H1 (cell line): ENCODE data around the gene TRPC4. TPM values are rescaled to one million over a fixed set of nuclear protein-coding genes. Genes with fewer than 3 reads are reported as not detected.

Experiments used
- CBX5 ChIP-seq: fragments of 300-800, 300-1000 bp; sonication (generic); IDR thresholded peaks from 2 replicates; pipeline ENCODE4 v1.7.1; 2016; ENCODE audit warnings: antibody characterized with exemption, low read length, low read depth
- EZH2 ChIP-seq: fragments of 200-600 bp; sonication (generic); IDR thresholded peaks from 2 replicates; pipeline ENCODE4 v1.7.1; 2012; ENCODE audit warnings: low read depth, mild to moderate bottlenecking, moderate library complexity, low read length, inconsistent platforms; ENCODE audit not compliant: severe bottlenecking
- polyA plus RNA-seq, 7 experiments: library from polyadenylated mRNA; depleted of rRNA in 3 of 7; stranded (reverse) in 5 of 7; unstranded in 2 of 7; fragments of >200 nt in 5 of 7; fragments of 200-250 nt in 2 of 7; gene quantifications; 1 replicate in 5 of 7; 2 replicates in 1 of 7; 4 replicates in 1 of 7; pipeline versions ENCODE4 v1.2.1 to v1.2.3, GENCODE V29; 2011 to 2013; ENCODE audit warnings: missing spikeins in 2 of 7, mixed read lengths in 2 of 7
- total RNA-seq: library from RNA; stranded (reverse); fragmentation: NEBNext Ultra II Directional; extraction: Animal tissue kit (Norgen Biotek cat#: 25700); gene quantifications from 2 replicates; pipeline ENCODE4 v1.2.1, GENCODE V29; 2021
- TF ChIP-seq, protein P1 (sequence below): fragments of 300-600 bp; sonication (generic); IDR thresholded peaks from 2 replicates; pipeline ENCODE4 v1.7.1; 2012; ENCODE audit warnings: low read length, moderate library complexity, mild to moderate bottlenecking, inconsistent platforms; ENCODE audit not compliant: insufficient replicate concordance

Gene TRPC4
- total and polyA plus RNA-seq, 2 of the 8 experiments (the other 6 are each of a cell fraction or from before 2014, with no cell fraction given) = 12.3 to 14.7 TPM

DNA sequence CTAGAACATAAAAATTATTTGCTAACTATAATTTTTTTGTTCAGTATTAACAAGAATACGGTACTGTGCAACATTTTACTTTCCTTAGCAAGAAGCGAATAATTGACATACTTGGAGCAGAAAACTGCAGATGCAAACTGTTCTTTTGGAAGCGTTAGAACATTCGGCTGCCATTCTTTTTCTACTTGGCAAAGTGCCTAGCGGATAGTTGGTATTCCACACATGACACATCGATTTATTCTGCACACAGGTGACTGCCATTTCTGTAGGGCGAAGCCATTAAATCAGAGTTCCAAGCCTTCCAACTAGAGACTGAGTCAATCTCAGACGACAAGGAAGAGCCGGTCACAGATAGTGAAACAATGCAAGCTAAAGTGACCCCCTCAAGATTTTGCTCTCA lies 117.4 kb downstream of the TRPC4 start (continued):
- TF ChIP-seq, protein P1, sequence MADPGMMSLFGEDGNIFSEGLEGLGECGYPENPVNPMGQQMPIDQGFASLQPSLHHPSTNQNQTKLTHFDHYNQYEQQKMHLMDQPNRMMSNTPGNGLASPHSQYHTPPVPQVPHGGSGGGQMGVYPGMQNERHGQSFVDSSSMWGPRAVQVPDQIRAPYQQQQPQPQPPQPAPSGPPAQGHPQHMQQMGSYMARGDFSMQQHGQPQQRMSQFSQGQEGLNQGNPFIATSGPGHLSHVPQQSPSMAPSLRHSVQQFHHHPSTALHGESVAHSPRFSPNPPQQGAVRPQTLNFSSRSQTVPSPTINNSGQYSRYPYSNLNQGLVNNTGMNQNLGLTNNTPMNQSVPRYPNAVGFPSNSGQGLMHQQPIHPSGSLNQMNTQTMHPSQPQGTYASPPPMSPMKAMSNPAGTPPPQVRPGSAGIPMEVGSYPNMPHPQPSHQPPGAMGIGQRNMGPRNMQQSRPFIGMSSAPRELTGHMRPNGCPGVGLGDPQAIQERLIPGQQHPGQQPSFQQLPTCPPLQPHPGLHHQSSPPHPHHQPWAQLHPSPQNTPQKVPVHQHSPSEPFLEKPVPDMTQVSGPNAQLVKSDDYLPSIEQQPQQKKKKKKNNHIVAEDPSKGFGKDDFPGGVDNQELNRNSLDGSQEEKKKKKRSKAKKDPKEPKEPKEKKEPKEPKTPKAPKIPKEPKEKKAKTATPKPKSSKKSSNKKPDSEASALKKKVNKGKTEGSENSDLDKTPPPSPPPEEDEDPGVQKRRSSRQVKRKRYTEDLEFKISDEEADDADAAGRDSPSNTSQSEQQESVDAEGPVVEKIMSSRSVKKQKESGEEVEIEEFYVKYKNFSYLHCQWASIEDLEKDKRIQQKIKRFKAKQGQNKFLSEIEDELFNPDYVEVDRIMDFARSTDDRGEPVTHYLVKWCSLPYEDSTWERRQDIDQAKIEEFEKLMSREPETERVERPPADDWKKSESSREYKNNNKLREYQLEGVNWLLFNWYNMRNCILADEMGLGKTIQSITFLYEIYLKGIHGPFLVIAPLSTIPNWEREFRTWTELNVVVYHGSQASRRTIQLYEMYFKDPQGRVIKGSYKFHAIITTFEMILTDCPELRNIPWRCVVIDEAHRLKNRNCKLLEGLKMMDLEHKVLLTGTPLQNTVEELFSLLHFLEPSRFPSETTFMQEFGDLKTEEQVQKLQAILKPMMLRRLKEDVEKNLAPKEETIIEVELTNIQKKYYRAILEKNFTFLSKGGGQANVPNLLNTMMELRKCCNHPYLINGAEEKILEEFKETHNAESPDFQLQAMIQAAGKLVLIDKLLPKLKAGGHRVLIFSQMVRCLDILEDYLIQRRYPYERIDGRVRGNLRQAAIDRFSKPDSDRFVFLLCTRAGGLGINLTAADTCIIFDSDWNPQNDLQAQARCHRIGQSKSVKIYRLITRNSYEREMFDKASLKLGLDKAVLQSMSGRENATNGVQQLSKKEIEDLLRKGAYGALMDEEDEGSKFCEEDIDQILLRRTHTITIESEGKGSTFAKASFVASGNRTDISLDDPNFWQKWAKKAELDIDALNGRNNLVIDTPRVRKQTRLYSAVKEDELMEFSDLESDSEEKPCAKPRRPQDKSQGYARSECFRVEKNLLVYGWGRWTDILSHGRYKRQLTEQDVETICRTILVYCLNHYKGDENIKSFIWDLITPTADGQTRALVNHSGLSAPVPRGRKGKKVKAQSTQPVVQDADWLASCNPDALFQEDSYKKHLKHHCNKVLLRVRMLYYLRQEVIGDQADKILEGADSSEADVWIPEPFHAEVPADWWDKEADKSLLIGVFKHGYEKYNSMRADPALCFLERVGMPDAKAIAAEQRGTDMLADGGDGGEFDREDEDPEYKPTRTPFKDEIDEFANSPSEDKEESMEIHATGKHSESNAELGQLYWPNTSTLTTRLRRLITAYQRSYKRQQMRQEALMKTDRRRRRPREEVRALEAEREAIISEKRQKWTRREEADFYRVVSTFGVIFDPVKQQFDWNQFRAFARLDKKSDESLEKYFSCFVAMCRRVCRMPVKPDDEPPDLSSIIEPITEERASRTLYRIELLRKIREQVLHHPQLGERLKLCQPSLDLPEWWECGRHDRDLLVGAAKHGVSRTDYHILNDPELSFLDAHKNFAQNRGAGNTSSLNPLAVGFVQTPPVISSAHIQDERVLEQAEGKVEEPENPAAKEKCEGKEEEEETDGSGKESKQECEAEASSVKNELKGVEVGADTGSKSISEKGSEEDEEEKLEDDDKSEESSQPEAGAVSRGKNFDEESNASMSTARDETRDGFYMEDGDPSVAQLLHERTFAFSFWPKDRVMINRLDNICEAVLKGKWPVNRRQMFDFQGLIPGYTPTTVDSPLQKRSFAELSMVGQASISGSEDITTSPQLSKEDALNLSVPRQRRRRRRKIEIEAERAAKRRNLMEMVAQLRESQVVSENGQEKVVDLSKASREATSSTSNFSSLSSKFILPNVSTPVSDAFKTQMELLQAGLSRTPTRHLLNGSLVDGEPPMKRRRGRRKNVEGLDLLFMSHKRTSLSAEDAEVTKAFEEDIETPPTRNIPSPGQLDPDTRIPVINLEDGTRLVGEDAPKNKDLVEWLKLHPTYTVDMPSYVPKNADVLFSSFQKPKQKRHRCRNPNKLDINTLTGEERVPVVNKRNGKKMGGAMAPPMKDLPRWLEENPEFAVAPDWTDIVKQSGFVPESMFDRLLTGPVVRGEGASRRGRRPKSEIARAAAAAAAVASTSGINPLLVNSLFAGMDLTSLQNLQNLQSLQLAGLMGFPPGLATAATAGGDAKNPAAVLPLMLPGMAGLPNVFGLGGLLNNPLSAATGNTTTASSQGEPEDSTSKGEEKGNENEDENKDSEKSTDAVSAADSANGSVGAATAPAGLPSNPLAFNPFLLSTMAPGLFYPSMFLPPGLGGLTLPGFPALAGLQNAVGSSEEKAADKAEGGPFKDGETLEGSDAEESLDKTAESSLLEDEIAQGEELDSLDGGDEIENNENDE = no peak
- TF ChIP-seq CBX5 = no peak
- no peak for TF ChIP-seq EZH2
- TF ChIP-seq, all 59 proteins: peak for 0
